H1 (cell line): Measurements from ENCODE around the gene VARS2. TPM values are rescaled to one million over a fixed set of nuclear protein-coding genes. Genes with fewer than 3 reads are reported as not detected.

Source experiments
- CTCF ChIA-PET: fragments of 300-600 bp; sonication (Branson Sonifier 250); formaldehyde crosslinking; loops from one replicate; lab custom pipeline; 2021; ENCODE audit not compliant: partially characterized antibody; lab: Charles Lee
- POLR2A ChIA-PET: fragments of 300-600 bp; sonication (Branson Sonifier 250); formaldehyde crosslinking; loops from one replicate; lab custom pipeline; 2021; ENCODE audit warnings: inconsistent platforms; ENCODE audit not compliant: partially characterized antibody; lab: Charles Lee
- DNase-seq, 2 experiments: peaks; one replicate each; pipeline versions ENCODE4 v3.0.0 to v3.0.0-alpha.2; 2010 to 2022; ENCODE audit warnings: low spot score in 2 of 2, low read depth in 1 of 2, mixed read lengths in 1 of 2
- FAIRE-seq: peaks from 2 replicates; lab custom pipeline; 2011; peaks lifted over from hg19 to GRCh38; lab: Jason Lieb, UNC
- H2AFZ ChIP-seq: 2 replicates; pipeline ENCODE4 v1.8.1; 2012; ENCODE audit warnings: low read length, inconsistent platforms
- H2AK5ac ChIP-seq: 2 replicates; pipeline ENCODE4 v1.6.1; 2013; ENCODE audit warnings: low read depth, low read length
- H2BK120ac ChIP-seq: replicated peaks from 2 replicates; pipeline ENCODE3; 2013; ENCODE audit warnings: low read depth, low read length, inconsistent platforms
- H2BK12ac ChIP-seq: 2 replicates; pipeline ENCODE4 v1.6.1; 2013; ENCODE audit warnings: low read depth, low read length
- H2BK15ac ChIP-seq: 2 replicates; pipeline ENCODE4 v1.6.1; 2013; ENCODE audit warnings: low read length
- H2BK20ac ChIP-seq: 2 replicates; pipeline ENCODE4 v1.6.1; 2013; ENCODE audit warnings: low read length
- H2BK5ac ChIP-seq: 2 replicates; pipeline ENCODE4 v1.6.1; 2013; ENCODE audit warnings: low read depth, low read length
- H3K14ac ChIP-seq: 2 replicates; pipeline ENCODE4 v1.6.1; 2013; ENCODE audit warnings: inconsistent platforms; ENCODE audit not compliant: insufficient read length
- H3K18ac ChIP-seq: 2 replicates; pipeline ENCODE4 v1.6.1; 2013; ENCODE audit warnings: low read length; ENCODE audit errors: extremely low read depth
- H3K23ac ChIP-seq: 2 replicates; pipeline ENCODE4 v1.6.1; 2013; ENCODE audit warnings: inconsistent platforms; ENCODE audit not compliant: insufficient read length
- H3K23me2 ChIP-seq: 2 replicates; pipeline ENCODE4 v1.6.1; 2013; ENCODE audit warnings: low read depth, low read length
- H3K27ac ChIP-seq: 2 replicates; pipeline ENCODE4 v1.6.1; 2011; ENCODE audit warnings: low read depth, low read length, inconsistent platforms
- H3K27me3 ChIP-seq, 4 experiments: replicated peaks in 1 of 4; 1 replicate in 1 of 4; 2 replicates in 3 of 4; pipeline versions ENCODE4 v1.6.1 to v1.8.1; 2011 to 2013; ENCODE audit warnings: low read length in 3 of 4, mild to moderate bottlenecking in 3 of 4, inconsistent platforms in 2 of 4, mixed read lengths in 2 of 4, moderate library complexity in 1 of 4; ENCODE audit not compliant: control insufficient read depth in 3 of 4, insufficient read depth in 3 of 4; ENCODE audit errors: extremely low read depth in 1 of 4
- H3K36me3 ChIP-seq, 4 experiments: 2 replicates each; pipeline versions ENCODE4 v1.6.1 to v1.8.1; 2011 to 2013; ENCODE audit warnings: mild to moderate bottlenecking in 4 of 4, low read length in 3 of 4, moderate library complexity in 2 of 4, control low read depth in 1 of 4, inconsistent platforms in 1 of 4; ENCODE audit not compliant: insufficient read depth in 4 of 4, control insufficient read depth in 2 of 4
- H3K4ac ChIP-seq: replicated peaks from 2 replicates; pipeline ENCODE3; 2013; ENCODE audit warnings: low read length, low read depth, mixed read lengths, inconsistent platforms; ENCODE audit not compliant: insufficient read length
- H3K4me1 ChIP-seq, 4 experiments: replicated peaks in 1 of 4; 1 replicate in 1 of 4; 2 replicates in 3 of 4; pipeline versions ENCODE4 v1.6.1 to v1.8.1; 2011 to 2013; ENCODE audit warnings: low read length in 3 of 4, inconsistent platforms in 2 of 4, mixed read lengths in 1 of 4; ENCODE audit not compliant: insufficient read depth in 4 of 4, control insufficient read depth in 3 of 4
- H3K4me2 ChIP-seq, 2 experiments: 2 replicates each; pipeline versions ENCODE4 v1.6.1 to v1.8.1; 2011 to 2013; ENCODE audit warnings: low read depth in 2 of 2, low read length in 2 of 2, control low read depth in 1 of 2, inconsistent platforms in 1 of 2, mild to moderate bottlenecking in 1 of 2; ENCODE audit not compliant: insufficient read depth in 1 of 2
- H3K4me3 ChIP-seq, 4 experiments: fragments of 200-600, 300-600 bp in 1 of 4; sonication (generic), shearing (Covaris generic), sonication (Bioruptor Twin) in 1 of 4; 2 replicates each; pipeline versions ENCODE4 v1.5.1 to v1.8.1; 2011 to 2016; ENCODE audit warnings: low read length in 4 of 4, low read depth in 3 of 4, control low read depth in 2 of 4, inconsistent platforms in 2 of 4, mild to moderate bottlenecking in 2 of 4, mixed read lengths in 1 of 4, moderate library complexity in 1 of 4; ENCODE audit not compliant: insufficient read depth in 2 of 4; ENCODE audit errors: extremely low read depth in 1 of 4
- H3K56ac ChIP-seq: replicated peaks from 2 replicates; pipeline ENCODE3; 2013; ENCODE audit warnings: low read depth, mild to moderate bottlenecking, mixed read lengths, low read length, inconsistent platforms; ENCODE audit not compliant: insufficient read length
- H3K79me1 ChIP-seq: 2 replicates; pipeline ENCODE4 v1.6.1; 2013; ENCODE audit warnings: low read depth, low read length, control low read depth
- H3K79me2 ChIP-seq, 2 experiments: 2 replicates each; pipeline versions ENCODE4 v1.6.1 to v1.8.1; 2012 to 2013; ENCODE audit warnings: low read length in 2 of 2, mild to moderate bottlenecking in 2 of 2, inconsistent platforms in 1 of 2; ENCODE audit not compliant: insufficient read depth in 2 of 2, control insufficient read depth in 1 of 2
- H3K9ac ChIP-seq, 4 experiments: replicated peaks in 1 of 4; 1 replicate in 1 of 4; 2 replicates in 3 of 4; pipeline versions ENCODE4 v1.6.1 to v1.8.1; 2011 to 2013; ENCODE audit warnings: low read depth in 3 of 4, low read length in 3 of 4, control low read depth in 2 of 4, mild to moderate bottlenecking in 2 of 4, moderate library complexity in 2 of 4, inconsistent platforms in 1 of 4; ENCODE audit errors: extremely low read depth in 1 of 4
- H3K9me3 ChIP-seq, 2 experiments: 2 replicates each; pipeline versions ENCODE4 v1.6.1 to v1.8.1; 2012 to 2013; ENCODE audit warnings: mild to moderate bottlenecking in 2 of 2, moderate library complexity in 2 of 2, control low read depth in 1 of 2, inconsistent platforms in 1 of 2, low read depth in 1 of 2, low read length in 1 of 2, mixed read lengths in 1 of 2; ENCODE audit not compliant: insufficient read depth in 2 of 2
- H4K20me1 ChIP-seq, 2 experiments: replicated peaks in 1 of 2; 2 replicates each; pipeline versions ENCODE3 to v1.8.1; 2011 to 2013; ENCODE audit warnings: inconsistent platforms in 2 of 2, low read length in 2 of 2, mild to moderate bottlenecking in 1 of 2; ENCODE audit not compliant: insufficient read depth in 2 of 2, control insufficient read depth in 1 of 2
- H4K5ac ChIP-seq: 2 replicates; pipeline ENCODE4 v1.6.1; 2013; ENCODE audit warnings: low read length, low read depth, mixed read lengths, inconsistent platforms; ENCODE audit not compliant: insufficient read length
- H4K8ac ChIP-seq: 2 replicates; pipeline ENCODE4 v1.8.0; 2013; ENCODE audit warnings: mild to moderate bottlenecking, moderate library complexity, low read length, inconsistent platforms; ENCODE audit not compliant: insufficient read depth; ENCODE audit errors: extremely low read depth
- H4K91ac ChIP-seq: replicated peaks from 2 replicates; pipeline ENCODE3; 2013; ENCODE audit warnings: low read length, mixed read lengths, inconsistent platforms; ENCODE audit not compliant: insufficient read length
- CREB1 ChIP-seq: IDR thresholded peaks from 2 replicates; pipeline ENCODE4 v1.6.1; 2012; ENCODE audit warnings: inconsistent platforms
- EGR1 ChIP-seq: IDR thresholded peaks from 2 replicates; pipeline ENCODE4 v1.6.1; 2011; ENCODE audit warnings: low read depth, low read length, borderline replicate concordance
- GABPA ChIP-seq: IDR thresholded peaks from 2 replicates; pipeline ENCODE4 v1.6.1; 2011; ENCODE audit warnings: mild to moderate bottlenecking, low read length, moderate library complexity, borderline replicate concordance; ENCODE audit not compliant: insufficient read depth
- HDAC6 ChIP-seq: IDR thresholded peaks from one replicate; pipeline ENCODE4 v1.7.1; 2012; ENCODE audit warnings: low read depth, mild to moderate bottlenecking, inconsistent platforms, low read length, moderate library complexity
- JUND ChIP-seq: IDR thresholded peaks from 2 replicates; pipeline ENCODE4 v1.6.1; 2011; ENCODE audit warnings: mild to moderate bottlenecking, improper control_type of control experiment, low read length
- NRF1 ChIP-seq: IDR thresholded peaks from 2 replicates; pipeline ENCODE4 v1.6.1; 2011; ENCODE audit warnings: mild to moderate bottlenecking, low read depth, low read length, improper control_type of control experiment
- POLR2AphosphoS5 ChIP-seq: IDR thresholded peaks from 2 replicates; pipeline ENCODE4 v1.6.1; 2011; ENCODE audit warnings: low read depth, low read length
- SAP30 ChIP-seq: fragments of 300-600 bp; sonication (generic); IDR thresholded peaks from 2 replicates; pipeline ENCODE4 v1.7.1; 2012; ENCODE audit warnings: low read length, moderate library complexity, mild to moderate bottlenecking, inconsistent platforms; ENCODE audit not compliant: insufficient read depth, insufficient replicate concordance
- SIRT6 ChIP-seq: IDR thresholded peaks from one replicate; pipeline ENCODE4 v1.7.1; 2012; ENCODE audit warnings: low read length, inconsistent platforms
- SP2 ChIP-seq: IDR thresholded peaks from 2 replicates; pipeline ENCODE4 v1.6.1; 2012; ENCODE audit warnings: mild to moderate bottlenecking, low read length, inconsistent platforms
- SP4 ChIP-seq: IDR thresholded peaks from 2 replicates; pipeline ENCODE4 v1.6.1; 2012; ENCODE audit warnings: low read length, inconsistent platforms
- TAF7 ChIP-seq: optimal IDR thresholded peaks from 2 replicates; pipeline ENCODE3; 2011; ENCODE audit warnings: low read depth, mild to moderate bottlenecking, inconsistent platforms, low read length, moderate library complexity, borderline replicate concordance
- WGBS, 2 experiments: shearing (Covaris generic) in 1 of 2; methylation state at CpG; one replicate each; pipeline versions ENCODE4 v1.1.6 to v1.1.7; 2013 to 2015; ENCODE audit warnings: low lambda C conversion rate in 2 of 2, mixed read lengths in 2 of 2, inconsistent platforms in 1 of 2, low coverage in 1 of 2, missing lambda C conversion rate in 1 of 2; ENCODE audit not compliant: insufficient replicate concordance in 2 of 2, insufficient coverage in 1 of 2, insufficient read length in 1 of 2; ENCODE audit errors: extremely low coverage in 1 of 2, missing lambda C conversion rate in 1 of 2; 5-methylcytosine and 5-hydroxymethylcytosine counted together
- polyA plus RNA-seq, 7 experiments: library from polyadenylated mRNA; depleted of rRNA in 3 of 7; stranded (reverse) in 5 of 7; unstranded in 2 of 7; fragments of >200 nt in 5 of 7; fragments of 200-250 nt in 2 of 7; gene quantifications; 1 replicate in 5 of 7; 2 replicates in 1 of 7; 4 replicates in 1 of 7; pipeline versions ENCODE4 v1.2.1 to v1.2.3, GENCODE V29; 2011 to 2013; ENCODE audit warnings: missing spikeins in 2 of 7, mixed read lengths in 2 of 7
- total RNA-seq: library from RNA; stranded (reverse); fragmentation: NEBNext Ultra II Directional; extraction: Animal tissue kit (Norgen Biotek cat#: 25700); gene quantifications from 2 replicates; pipeline ENCODE4 v1.2.1, GENCODE V29; 2021

Gene VARS2
- total and polyA plus RNA-seq, 2 of the 8 experiments (the other 6 are each of a cell fraction or from before 2014, with no cell fraction given): 26.8 to 47.7 TPM

GRCh38 chr6:30885999-30886896, 27.8 kb upstream of the VARS2 start:
- peak overlapping the region; percentile 13; the same call in 1 of the 2 replicates for H2AK5ac ChIP-seq
- H2AFZ ChIP-seq: no peak overlapping the region
- H3K4ac ChIP-seq: peak overlapping the region; percentile 79
- peak overlapping the region; percentile 90 to 92 for H3K4me2 ChIP-seq
- peak overlapping the region in 3 of 4 experiments; percentile 65 to 76 (median 73); a peak in 6 of 7 replicates for H3K9ac ChIP-seq
- no peak overlapping the region for H3K23ac ChIP-seq
- CTCF ChIA-PET: interaction anchor here (0.6 to 29.0 kb wide), 9 partner anchors 10 to 193 kb away, joined by 3 to 610 read pairs (median 6); partner anchors contain the start of genes MUCL3 and VARS2
- peak overlapping the region; percentile 86 for H3K27ac ChIP-seq
- H2BK12ac ChIP-seq: peak overlapping the region; percentile 21; the same call in 1 of the 2 replicates
- H2BK20ac ChIP-seq: peak overlapping the region; percentile 23; the same call in 1 of the 2 replicates
- peak overlapping the region; percentile 82 for H4K91ac ChIP-seq
- H3K56ac ChIP-seq: peak overlapping the region; percentile 52
- peaks cover 21% of the 10 kb centered on the region for H3K79me1 ChIP-seq
- POLR2A ChIA-PET: interaction anchor here (0.6 to 19.5 kb wide), 15 partner anchors 8 to 956 kb away, joined by 3 to 452 read pairs (median 3); partner anchors contain the start of genes FLOT1, GTF2H4, IER3 and VARS2
- H3K14ac ChIP-seq: no peak overlapping the region
- FAIRE-seq (peak; percentile 48), DNase-seq (peak; percentile 87 to 91)
- H3K4me3 ChIP-seq: peak overlapping the region; percentile 51 to 86 (median 61)
- H4K5ac ChIP-seq: peak overlapping the region; percentile 48
- H3K79me2 ChIP-seq: peaks cover 9 to 84% of the 10 kb centered on the region in 2 experiments
- 0 out of 2 replicates have a peak overlapping the region, but pooled peaks have one; percentile 97 for H2BK15ac ChIP-seq
- peaks cover 17 to 28% (median 22%) of the 10 kb centered on the region in 4 experiments for H3K36me3 ChIP-seq
- H2BK5ac ChIP-seq: peak overlapping the region; percentile 94
- H4K8ac ChIP-seq: no peak overlapping the region
- peaks cover 32% of the 10 kb centered on the region for H3K23me2 ChIP-seq
- H3K27me3 ChIP-seq: no peaks in the 10 kb centered on the region
- H2BK120ac ChIP-seq: no peak overlapping the region
- H3K18ac ChIP-seq: peak overlapping the region; percentile 99
- no peaks in the 10 kb centered on the region for H3K9me3 ChIP-seq
- 3% methylated on average over 18 of the region's 18 CpGs; no CpG with 5 or more reads in 1 of the 2 experiments for WGBS, 2 experiments
- peaks cover 2 to 24% of the 10 kb centered on the region in 2 experiments for H4K20me1 ChIP-seq
- peaks cover 6 to 46% (median 31%) of the 10 kb centered on the region in 4 experiments for H3K4me1 ChIP-seq
- TF ChIP-seq SIRT6 (no peak), NRF1 (no peak), POLR2AphosphoS5 (peak; percentile 63), SAP30 (peak; percentile 68), SP2 (no peak), CREB1 (no peak; the same call in 1 of the 2 replicates), SP4 (no peak), HDAC6 (no peak), TAF7 (peak; percentile 20), JUND (peak; percentile 94), EGR1 (no peak), GABPA (no peak)
